ENCODE data around the gene CREB3L1.
A peak's percentile ranks its signal among the peaks of the same experiment; 100 is the strongest.
"Not testable (repeated sequence)": the region's sequence is repeated elsewhere in the genome, so short reads cannot be mapped to it uniquely, and the experiment has no call there.

CREB3L1 gene

DNA sequence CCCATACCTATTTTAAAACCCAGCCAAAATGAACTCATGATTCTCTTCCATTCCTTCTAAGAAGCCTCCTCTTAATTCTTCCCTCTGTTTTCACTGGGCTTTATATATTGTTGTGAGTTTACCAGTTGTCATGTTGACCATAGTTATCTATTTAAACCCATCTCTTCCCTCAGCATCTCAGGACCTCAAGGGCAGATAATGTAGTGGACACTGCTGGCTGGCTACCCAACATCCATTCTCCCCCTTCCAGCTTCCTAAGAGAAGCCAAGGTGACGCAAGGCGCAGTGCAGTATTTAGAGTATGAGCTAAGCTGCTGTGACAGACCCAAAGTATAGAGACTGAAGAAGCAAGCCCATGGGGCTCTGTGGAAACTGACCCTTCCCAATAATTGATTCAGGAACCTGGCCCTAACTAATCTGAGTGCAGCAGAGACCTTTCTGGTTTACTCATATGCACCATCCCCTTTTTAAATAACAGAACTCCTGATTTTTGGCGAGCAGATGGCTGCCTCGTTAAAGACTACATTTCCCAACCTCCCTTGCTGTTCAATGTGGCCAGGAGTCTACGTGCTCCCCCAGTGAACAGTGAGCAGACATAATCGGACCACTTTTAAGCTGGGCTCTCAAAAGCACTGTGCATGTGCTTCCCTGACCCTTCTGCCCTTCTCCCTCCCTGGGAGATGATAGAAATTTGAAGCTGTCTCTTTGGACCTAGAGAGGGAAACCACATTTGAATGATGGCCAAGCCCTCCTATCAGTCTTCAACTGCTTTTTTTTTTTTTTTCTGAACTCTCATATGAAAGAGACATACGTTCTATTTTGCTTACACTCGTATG is 28.1 kb upstream of the CREB3L1 start:
- no peak for DNase-seq

DNA sequence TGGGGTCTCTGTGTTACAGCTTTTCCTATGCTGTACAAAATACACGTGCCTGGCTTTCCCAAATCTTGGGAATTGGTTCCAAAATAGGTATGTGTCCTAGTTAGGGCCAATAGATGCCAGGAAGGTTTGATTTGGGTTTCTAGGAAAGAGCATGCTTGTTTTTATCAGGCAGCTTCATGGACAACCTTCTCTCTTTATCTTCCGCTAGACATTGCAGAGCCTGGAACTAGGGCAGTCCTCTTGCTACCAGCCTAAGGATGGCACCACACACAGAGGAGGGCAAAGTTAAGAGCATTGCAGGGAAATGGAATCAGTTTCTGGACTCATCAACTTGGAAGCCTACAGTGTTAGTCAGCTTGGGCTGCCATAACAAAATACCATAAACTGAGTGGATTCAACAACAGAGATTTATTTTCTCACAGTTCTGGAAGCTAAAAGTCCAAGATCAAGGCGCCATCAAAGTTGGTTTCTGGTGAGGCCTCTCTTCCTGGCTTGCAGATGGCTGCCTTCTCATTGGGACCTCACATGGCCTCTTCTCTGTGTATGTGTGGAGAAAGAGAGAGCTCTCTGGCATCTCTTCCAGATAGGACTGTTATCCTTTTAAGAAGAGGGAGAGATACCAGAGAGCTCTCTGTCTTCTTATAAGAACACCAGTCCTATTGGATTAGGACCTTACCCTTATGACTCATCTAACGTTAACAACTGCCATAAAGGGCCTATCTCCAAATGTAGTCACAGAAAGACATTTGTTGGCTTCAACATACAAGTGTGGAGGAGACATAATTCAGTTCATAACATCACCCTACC is 27.3 kb upstream of the CREB3L1 start:
- DNase-seq = no peak

DNA sequence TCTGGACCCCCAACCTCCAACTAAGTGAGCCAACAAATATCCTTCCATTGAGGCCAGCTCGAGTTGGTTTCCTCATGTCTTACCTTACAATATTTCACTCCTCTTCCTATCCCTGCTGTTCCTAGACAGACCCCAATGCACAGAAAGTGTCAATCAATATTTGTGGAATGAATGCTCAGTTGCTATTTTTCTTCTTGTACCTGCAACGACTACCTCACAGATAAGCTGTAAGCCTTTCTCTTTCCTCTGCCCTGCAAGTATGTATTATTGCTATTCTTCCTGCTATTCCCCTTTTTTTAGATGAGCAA is 26.8 kb upstream of the CREB3L1 start:
- no peak for DNase-seq

DNA sequence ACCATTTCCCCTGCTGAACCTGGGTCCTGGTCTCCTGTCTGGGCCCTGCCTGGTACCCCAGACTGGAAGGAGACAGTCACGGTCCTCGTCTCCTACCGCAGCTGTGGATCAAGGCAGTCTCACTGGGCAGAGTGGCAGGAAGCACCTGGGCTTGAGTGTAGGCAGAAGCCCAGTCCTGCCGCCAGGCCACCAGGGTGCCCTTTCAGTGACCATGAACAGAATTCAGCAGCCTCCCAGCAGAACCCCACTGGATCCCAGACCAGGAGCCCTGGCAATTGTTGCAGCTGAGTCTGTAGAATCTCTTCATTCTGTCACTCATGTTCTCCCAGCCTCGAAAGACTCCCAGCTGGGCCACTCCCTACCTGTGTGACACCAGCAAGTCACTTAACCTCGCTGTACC is 25.5 kb upstream of the CREB3L1 start:
- no peak for DNase-seq

DNA sequence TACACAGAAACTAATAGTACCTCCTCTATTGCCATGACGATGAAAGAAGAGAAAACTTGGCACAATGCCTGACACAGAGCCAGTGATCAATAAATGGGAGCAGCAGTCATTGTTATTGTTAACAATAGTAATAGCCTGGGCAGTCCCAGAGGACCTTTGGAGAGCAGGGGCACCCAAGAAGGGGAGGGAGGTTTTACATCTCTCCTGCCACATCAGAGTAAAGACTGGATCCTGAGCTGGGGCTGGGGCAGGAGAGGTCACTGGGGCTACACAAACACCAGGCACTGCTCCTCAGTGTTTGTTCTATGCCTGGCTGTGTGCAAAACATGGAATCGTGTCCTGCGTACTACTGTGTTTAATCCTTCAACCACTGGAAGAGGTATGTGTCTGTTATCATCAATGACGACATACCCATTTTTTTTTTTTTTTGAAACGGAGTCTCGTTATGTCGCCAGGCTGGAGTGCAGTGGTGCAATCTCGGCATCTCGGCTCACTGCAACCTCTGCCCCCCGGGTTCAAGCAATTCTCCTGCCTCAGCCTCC is 25.0 kb upstream of the CREB3L1 start:
- DNase-seq = peak; percentile 40

DNA sequence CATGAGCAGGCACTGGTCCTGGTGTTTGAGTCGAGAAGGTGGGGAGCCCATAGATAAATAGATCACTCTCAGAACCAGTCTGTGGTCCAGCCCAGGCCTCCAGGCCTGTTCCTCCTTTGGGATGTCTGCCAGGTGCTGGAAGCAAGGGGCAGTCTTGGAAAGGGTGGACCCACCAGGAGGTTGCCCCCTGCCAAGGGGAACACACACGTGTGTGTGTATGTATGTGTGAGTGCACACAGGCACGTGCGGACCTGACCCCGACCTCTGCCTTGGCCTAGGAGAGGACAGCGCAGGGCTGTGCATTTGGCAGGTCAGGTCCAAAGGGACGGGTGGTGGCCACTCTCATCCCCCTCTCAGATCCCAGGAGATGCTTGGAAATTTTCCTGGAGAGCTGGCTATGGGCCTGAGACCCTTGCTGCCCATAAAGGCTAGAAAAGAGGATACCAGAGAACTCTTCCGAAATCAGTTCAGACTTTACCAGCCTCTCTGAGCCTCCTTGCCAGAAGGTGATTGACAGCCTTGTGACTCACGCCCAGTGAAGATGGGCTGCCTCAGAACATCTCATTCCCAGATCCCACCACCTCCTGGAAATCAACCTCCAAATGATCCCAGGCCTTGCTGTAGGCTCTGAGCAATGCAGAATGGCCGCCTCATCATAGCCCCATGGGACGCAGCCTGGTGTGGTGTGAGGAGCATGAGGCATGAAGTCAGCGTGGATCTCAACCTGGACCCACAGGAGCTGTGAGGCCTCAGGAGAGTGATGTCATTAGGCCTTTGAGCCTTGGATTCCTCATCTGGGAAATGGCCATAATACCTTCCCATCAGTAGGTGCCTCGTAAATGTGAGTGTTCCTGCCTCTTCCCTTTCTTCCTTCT is 24.0 kb upstream of the CREB3L1 start:
- no peak for DNase-seq

DNA sequence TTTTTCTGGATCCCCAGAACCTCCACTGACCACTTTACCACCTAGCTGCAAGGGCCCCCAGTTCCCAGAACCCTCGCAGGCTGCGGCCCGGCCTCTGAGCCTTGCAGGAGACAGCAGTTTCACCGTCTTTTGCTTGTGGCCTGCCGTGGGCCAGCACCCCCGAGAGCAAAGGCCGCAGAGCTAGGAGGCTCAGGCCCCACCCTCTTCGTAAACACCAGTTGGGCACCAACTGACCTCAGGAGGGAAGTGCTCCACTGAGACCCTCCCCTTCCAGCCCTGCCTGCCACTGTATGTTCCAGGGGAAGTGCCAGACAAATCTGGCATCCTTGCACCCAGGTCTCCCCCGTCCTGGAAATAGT is 23.4 kb upstream of the CREB3L1 start:
- no peak for DNase-seq

DNA sequence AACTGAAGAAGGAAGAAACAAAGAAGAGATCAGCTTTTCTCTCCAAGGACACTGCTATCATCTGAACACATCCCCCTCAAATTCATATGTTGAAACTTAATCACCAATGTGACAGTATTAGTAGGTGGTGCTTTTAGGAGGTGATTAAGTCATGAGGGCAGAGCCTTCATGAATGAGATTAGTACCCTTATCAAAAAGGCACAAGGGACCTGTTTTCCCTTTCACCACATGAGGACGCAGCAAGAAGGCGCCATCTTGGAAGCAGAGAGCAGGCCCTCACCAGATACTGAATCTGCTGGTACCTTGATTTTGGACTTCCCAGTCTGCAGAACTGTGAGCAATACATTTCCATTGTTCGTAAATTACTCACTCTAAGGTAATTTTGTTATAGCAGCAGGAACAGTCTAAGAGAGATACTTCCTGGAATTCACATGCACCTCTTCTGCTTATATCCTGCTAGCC is 20.9 kb upstream of the CREB3L1 start:
- DNase-seq = no peak

DNA sequence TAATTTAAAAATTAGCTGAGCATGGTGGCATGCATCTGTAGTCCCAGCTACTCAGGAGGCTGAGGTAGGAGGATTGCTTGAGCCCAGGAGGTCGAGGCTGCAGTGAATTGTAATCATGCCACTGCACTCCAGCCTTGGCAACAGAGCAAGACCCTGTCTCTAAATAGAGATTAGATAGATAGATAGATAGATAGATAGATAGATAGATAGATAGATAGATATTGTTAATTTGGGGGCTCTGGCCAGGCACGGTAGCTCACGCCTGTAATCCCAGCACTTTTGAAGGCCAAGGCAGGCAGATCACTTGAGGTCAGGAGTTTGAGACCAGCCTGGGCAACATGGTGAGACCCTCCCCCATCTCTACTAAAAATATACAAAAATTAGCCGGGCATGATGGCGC is 18.1 kb upstream of the CREB3L1 start:
- not testable (repeated sequence) for DNase-seq

DNA sequence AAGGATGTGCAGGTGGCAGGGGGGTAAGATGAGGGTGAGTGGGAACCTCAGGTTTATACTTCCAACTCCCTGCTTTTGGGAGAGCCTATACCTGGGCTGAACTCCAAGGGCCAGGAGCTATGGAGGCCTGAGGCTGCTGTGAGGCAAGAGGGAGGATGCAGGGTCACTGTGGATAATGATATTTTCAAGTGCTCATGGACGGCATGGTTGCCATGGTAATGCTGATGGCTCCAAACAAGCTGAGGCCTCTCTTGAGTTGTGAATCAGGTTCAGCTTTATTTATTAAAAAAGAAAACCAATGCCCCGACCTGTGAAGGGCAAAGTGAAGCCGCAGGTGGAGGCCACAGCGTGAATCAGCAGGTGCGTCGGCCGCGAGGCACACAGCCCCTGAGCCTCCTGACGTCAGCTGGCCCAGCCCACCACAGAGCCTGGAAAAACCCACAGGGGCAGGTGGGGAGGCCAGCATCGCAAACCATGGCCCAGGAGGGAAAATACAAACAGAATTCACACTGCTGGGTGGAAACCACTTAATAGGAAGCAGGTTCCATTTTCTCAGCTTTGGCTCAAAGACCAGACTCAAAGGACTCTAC is 17.4 kb upstream of the CREB3L1 start:
- peak; percentile 15 for DNase-seq

DNA sequence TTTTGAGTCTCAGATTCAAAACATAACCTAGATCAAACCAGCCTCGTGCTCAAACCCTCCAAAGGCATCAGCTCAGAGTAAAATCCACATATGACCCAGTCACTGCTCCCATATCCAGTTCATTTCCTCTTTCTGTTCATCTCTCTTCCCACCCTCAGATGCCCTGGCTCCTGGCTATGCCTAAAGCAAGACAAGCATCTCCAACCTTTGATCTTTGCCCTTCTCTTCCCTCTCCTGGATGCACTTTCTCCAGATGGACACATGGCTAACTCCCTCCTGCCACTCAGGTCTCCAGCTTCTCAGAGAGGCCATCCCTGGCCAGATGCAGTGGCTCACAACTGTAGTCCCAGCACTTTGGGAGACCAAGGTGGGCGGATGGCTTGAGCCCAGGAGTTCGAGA is 14.3 kb upstream of the CREB3L1 start:
- DNase-seq = no peak

DNA sequence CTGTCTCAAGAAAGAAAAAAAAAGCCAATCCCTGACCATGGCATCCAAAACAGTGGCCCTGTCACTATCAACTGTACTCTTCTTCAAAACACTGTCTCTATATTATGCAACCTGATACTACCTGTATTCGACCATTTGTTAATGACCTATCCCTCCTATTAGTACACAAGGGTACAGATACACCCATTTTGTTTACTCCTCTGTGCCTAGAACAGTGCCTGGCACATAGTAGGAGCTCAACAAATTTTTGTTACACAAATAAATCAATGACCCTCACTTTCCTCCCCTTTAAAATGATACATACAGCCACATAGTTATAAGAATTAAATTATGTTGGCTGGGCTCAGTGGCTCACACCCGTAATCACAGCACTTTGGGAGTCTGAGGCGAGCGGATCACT is 13.4 kb upstream of the CREB3L1 start:
- DNase-seq = no peak

DNA sequence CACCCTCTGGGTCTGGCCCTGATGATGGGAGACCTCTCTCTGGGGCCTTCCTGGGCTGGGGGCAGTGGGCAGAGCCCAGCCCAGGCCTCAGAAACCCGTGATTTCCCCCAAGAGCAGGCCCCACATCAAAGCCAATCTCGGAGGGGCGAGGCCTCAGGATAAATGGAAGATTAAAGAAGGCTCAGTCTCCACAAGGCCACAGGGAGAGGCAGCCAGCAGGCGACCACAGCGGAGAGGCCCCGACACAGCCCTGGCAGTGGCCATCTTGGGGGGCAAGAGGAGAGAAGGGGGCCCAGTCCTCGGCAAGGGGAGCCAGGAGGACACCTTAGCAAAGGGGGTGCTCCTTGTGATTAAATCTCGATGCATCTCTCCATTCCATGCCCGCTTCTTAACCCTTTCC is 12.5 kb upstream of the CREB3L1 start:
- DNase-seq = no peak

DNA sequence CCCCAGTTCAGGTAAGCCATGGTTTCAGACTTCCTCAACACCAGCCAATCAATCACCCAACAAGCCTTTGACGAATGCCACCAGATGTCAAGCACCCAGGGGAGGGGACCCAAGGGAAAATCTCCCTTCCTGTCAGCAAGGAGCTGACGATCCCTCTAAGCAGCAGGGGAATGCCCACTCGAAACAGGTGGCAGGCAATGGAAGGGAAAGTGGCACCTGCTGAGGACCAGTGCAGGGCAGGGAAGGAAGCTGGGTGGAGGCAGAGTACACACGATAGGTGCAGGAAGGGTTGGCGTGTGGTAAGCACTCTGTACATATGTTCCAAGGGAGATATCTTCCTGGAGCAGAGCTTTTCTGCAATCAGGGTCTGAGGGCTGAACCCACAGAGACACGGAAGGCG is 11.7 kb upstream of the CREB3L1 start:
- DNase-seq = no peak

DNA sequence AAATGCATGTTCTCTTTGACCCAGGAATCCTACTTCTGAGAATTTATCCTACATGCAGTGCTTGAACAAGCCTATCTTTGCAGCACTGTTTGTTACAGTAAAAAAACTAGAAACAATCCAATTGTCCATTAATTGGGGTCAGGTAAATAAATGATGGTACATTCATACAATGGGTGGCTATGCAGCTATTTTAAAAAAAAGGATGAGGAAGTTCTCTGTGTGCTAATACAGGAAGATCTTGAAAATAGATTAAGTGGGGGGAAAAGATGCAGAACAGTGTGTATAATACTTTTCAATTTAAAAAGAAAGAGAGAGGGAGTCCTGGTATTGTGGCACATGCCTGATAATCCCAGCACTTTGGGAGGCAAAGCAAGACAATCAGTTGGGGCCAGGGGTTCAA is 9.5 kb upstream of the CREB3L1 start:
- DNase-seq = no peak

DNA sequence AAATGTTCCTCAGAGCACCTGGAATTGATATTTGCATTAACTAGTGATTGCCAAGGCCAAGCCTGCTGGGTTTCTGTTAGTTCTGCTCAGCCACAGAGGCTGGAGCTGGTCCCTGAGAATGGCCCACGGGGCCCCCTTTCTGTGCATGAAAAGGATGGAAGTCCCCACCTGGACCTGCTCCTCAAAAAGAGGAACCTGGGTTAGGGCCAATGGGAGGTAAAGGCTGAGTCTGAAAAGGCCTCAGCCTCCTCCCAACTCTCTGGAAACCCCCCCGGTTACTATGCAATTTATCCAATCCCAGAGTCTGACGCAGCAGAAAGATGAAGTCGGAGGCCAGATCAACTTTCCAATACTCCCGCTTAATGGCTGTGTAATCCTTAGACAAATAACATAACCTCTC is 6.8 kb upstream of the CREB3L1 start:
- DNase-seq = no peak

DNA sequence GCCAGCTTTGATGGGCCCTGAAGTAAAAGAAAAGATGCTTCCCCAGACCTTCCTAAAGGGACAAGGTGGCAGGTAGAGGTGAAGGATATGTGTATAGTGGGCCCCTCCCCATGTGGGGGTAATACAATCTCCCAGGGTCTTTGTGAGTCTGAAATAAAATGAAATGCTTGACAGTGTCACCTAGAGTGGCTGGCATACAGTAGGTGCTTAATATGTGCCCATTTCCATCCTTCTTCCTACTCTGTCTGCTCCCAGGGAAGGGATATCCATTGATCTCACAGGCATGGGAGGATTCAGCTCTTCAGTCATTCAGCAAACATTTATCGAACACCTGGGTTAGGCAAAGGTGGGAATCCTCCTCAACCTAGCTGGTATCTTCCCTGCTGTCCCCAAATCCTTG is 6.1 kb upstream of the CREB3L1 start:
- DNase-seq = no peak

DNA sequence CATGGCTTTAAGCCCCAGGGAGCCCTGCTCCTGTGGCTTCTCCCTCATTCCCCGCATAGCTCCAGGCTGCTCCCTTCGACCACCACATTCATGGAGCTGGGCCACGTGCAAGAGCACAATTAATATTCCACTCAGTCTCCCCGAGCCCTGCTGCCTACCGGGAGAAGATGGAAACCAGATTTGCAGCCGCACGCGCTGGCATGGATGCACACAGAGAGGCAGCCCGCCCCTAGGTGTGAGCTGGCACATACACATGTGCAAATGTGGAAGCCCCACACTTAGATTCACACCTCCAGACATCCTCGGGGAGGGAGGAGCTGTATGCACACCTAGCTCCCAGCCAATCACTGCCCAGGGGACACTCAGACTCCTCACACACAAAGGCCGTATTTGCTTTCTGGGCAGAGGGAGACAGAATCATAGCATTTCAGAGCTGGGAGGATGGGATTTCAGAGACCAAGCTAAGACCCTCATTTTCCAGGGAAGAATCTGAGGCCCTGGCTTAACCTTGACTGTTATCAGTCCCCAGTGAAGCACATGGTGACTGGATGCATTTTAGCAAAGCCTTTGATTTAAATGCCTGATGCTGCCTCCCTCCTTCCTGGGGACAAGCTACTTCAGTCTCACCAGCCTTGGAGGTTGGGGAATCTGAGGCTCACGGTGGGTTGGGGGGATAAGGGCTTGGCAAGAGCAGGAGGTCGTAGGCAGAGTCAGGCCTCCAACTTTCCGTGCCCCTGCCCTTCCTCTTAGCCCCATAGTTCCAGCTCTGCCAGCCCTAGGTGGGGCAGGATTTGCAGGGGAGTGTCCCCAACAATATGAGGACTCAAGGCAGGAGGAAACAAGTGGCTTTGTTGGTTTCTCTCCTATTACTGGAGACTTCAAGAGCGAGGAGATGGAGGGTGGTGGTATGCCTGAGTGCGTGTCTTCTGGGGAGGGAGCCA is 5.3 kb upstream of the CREB3L1 start:
- DNase-seq = no peak

DNA sequence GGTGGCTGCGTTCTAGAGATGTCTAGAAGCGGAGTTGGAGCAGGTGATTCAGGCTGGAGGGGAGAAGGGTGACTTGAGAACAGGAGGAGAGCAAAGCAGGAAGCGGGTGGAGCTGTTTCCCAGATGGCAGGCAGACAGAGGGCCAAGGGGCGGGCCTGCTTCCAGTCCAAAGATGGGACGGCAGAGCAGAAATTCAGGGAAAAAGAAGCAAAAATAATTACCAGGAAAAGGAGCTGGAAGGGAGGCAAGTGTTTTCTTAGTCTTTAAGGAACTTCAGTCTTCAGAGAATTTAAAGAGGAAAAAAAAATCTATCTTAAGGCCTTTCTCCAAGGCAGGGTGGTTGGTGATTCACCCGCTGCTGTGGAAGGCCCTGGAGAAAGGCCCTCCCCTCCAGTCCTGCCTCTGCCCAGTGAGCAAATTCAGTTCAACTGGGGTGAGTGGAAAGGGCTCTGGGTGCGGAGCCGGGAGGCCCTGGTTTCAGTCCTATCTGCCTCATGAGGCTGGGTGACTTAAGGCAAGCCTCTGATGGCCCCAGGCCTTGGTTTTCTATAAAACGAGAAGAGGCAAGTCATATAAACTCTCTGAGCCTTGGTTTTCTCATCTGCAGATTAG is 4.5 kb upstream of the CREB3L1 start:
- DNase-seq = no peak

DNA sequence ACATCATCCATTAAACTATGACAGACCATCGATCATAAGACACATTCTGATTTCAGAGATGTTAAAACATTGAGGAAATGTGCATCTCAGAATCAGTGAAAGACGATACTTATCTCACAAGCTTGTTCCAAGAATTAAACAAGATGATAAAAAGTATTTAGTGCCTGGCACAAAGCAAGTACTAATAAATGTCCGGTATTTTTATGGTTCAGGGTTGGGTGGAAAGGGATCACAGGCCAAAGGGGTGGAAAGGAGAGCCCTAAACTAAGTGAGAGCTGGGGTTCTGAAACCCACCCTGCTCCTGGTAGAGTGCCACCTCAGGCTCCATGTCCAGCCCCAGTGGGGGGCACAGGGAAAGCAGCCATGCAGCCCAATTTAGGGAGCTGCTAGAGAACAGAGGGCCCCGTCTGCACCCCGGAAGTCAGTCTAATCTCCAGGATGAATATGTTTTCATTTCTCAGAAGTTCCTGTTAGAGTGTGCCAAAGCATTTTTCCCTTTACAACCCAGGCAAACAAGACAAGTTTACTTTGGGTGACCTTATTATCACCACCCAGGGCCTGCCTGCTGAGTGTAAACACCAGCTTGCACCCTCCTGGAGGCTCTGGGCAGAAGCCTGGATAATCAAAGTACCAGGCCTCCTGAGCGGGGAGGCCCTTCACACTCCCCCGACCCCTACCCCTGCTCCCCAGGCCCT is 3.8 kb upstream of the CREB3L1 start:
- no peak for DNase-seq

All from NCI-H1092 (cell line).